GM19395 (cell line): ENCODE data around the gene P2RY14.

ENCODE experiments used
- ATAC-seq: cut with Tn5 transposase; IDR thresholded peaks from one replicate; pipeline ENCODE4 v1.9.1; 2021; ENCODE audit warnings: mild to moderate bottlenecking, moderate library complexity; ENCODE audit not compliant: unreplicated experiment

Gene P2RY14

GRCh38 chr3:151301787-151302186, 23.4 kb upstream of the P2RY14 start:
- ATAC-seq, result no peak

- ATAC-seq, result no peak
Measured at GRCh38 chr3:151300539-151300938, 22.2 kb upstream of the P2RY14 start.

DNA sequence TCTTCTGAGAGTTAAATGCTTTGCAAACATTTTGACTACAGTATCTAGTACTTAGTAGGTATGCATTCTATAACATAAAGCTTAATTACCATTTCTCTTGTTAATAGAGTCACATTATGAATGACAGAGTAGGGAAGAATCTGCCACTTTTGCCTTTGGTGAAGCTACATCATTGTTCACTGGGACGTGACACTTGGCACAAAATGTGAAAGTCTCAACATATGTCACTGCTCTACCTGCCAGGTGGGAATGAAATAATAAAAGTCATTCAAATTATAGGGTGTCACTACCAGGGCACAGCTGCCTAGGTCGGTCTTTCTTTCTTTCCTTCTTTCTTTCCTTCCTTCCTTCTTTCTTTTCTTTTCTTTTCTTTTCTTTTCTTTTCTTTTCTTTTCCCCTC, 20.7 kb upstream of the P2RY14 start:
- ATAC-seq, result no peak

GRCh38 chr3:151297429-151297828, 19.1 kb upstream of the P2RY14 start:
- ATAC-seq, result no peak

DNA sequence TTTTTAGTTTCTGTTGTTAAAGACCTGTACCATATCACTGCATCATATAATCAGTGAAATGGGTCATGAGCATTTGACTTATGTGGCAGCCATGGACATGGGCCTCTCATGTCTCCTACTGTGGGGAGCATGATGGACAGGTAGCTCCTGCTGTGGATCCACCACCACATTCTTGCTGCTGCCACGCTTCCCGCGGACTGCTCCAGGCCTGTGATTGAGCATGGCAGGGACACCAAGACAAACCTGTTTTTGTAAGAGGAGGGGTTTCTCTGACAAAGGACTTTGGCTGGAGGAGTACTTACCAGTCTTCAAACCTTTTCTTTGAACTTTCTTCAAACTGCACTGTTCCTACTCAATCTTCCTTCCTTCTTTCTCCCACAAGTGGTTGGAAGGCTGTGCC, 17.9 kb upstream of the P2RY14 start:
- no peak for ATAC-seq

GRCh38 chr3:151293127-151293526, 14.8 kb upstream of the P2RY14 start:
- no peak for ATAC-seq

DNA sequence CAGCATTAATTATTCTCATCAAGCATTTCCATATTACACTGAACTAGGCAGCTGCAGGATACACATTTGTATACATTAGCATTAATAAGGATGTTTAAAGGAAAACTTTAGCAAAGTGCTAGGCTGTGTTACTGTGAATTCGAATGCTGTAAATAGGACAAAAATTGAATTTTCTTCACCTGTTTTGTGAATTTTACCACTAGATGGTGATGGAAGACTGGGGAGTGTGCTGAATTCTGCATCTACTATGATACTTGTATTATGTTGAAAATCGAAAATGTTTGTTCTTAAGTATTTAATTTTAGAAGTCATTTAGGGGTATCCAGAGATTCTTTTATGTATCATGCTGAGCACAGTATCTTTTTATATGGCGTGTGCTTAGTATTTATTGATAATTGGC, 12.3 kb upstream of the P2RY14 start:
- no peak for ATAC-seq

DNA sequence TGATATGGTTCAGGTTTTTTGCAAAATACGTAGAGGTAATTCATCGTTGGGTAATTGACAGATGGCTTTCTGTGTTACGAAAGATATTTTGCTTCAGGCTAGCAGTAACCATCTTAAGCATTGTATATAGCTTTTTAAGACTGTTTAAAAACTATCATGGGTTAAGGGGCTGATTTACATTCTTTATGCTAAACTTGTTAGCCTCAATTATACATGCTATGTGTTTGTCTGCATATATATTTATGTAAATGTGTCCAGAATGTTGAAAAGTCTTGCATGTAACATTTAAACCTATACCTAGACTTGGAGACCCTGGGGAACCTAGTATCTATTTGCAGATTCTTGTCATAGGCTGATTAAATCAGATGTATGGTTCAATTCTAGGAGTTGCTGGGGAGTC, 11.1 kb upstream of the P2RY14 start:
- ATAC-seq, result no peak

- ATAC-seq, result no peak
Measured at GRCh38 chr3:151285940-151286339, 7.6 kb upstream of the P2RY14 start.

DNA sequence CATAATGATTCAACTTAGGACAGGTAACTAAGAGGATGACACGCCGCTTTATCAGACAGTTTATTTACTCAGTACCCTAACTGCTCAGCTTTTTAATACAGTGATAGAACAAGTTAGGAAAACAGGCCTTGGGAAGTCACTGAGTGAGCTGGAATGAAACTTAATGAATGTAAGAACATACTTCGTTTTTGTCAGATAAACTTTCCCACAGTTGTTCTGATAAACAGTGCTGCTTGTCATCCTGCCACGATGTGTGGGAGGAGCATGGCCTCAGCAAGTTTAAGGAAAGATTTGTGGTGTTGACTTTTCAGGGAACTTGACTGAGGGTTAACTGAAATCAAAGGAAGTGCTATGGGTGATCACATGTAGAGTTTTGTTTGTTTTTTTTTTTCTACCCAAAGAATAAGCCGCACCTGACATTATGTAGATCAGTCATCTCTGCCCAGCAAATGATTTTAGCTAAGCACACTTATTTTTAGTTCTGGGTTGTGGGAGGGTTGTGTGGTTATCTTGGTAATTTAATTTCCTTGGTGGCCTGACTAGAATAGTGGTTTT, 5.6 kb upstream of the P2RY14 start:
- no peak for ATAC-seq

- no peak for ATAC-seq
Measured at GRCh38 chr3:151283387-151283786, 5.0 kb upstream of the P2RY14 start.

DNA sequence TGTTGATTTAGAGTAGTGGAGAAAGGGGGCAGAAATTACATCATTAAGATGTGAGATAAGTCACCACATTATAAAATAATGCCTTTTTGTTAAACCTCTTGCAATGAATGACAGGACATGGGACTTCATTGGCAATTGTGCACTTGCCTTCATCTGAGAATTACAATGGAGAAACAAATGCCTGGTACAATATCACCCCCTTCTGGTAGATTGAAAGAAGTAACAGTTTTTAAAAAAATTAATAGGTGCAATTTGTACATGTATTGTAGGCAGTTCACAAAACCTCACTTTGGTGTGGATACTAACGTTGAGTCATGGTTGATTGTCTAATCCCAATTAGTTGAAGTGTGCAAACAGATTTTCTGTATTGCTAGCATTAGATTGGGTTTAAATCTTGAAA, 4.6 kb upstream of the P2RY14 start:
- peak; percentile 51 for ATAC-seq

DNA sequence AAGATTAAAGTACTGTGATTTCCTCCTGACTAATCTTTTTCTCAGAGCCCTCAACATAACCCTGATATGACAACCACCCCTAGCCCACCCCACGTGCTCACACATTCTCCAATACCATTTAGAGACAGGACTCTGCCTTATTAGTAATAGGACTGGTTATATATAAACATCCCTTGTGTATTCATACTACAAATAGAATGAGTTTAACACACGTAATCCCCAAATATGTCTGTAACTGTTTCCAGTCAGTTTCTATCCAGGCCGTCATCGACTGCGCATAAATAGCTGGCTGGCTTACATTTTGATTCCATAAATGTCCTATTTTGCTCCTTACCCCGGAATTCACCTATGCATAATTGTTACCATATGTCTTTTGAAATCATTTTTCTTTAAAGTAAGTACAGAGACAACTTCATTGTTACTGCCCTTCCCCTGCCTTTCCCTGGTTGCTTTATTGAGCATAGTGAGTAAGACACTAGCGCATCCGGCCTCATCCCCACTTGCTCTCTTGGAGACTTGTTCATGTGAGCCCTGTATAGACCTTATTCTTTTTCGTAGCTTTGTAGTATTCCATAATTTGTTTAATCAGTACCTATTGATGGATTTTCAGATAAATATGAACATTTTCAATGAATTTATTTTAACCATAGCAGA, 3.5 kb upstream of the P2RY14 start:
- ATAC-seq, result no peak

DNA sequence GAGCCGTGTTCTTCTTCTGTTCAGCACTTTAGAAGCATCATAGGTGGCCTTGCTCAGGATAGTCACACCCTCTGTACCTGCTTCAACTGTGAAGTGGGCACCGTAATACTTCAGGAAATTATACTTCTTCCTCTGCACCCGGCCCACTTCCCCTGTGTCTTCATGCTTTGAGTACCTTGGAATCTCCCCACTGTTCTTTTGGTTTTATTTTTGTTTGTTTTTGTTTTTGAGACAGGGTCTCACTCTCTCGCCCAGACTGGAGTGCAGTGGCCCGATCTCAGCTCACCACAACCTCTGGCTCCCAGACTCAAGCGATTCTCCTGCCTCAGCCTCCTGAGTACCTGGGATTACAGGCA, 1.7 kb downstream of the P2RY14 start:
- peak; percentile 52 for ATAC-seq

DNA sequence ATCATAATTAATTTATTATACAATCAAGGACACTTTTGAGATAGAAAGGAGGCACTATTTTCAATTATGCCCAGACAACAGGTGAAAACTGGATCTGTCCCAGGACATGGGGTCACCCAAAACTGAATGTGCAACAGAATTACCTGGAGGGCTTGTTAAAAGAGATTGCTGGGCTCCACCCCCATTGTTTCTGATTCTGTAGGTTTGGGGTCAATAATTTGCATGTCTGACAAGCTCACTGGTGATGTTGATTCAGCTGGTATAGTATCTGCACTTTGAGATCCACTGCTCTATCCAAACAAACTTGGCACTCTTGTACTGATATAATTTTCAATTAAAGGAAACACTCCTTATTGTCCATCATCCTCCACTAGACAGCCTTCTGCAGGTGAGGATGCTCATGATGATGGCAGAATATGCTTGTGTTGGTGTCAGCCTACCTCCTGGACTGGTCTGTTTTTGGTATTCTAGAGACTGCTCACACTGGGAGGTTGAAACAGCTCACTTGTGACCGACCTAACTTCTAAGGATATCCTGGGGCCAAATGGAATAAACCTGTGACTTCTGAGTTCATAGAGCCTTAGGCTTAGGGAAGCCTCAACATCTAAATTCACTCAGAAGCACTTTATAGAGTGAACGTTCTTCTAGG, 2.2 kb downstream of the P2RY14 start:
- ATAC-seq, result peak; percentile 24

DNA sequence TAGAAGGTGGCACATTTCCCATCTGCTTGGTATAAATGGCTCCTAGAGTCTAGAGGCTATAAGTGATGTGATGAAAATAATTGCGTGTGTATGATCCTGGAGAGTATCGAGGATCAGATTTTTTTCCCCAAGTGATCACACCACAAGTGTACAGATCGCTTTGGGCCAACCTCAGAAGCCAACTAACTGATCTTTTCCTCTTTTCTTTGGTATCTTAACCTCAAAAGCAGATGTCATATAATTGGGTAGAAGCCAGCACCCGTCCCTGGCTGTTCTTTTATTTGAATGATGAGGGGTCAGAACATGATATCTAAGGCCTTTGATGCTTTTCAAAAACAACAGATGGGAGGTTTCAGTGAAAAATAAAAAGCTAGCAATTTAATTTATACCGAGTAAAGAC, 3.3 kb downstream of the P2RY14 start:
- no peak for ATAC-seq

GRCh38 chr3:151269631-151270030, 8.7 kb downstream of the P2RY14 start:
- ATAC-seq, result no peak

DNA sequence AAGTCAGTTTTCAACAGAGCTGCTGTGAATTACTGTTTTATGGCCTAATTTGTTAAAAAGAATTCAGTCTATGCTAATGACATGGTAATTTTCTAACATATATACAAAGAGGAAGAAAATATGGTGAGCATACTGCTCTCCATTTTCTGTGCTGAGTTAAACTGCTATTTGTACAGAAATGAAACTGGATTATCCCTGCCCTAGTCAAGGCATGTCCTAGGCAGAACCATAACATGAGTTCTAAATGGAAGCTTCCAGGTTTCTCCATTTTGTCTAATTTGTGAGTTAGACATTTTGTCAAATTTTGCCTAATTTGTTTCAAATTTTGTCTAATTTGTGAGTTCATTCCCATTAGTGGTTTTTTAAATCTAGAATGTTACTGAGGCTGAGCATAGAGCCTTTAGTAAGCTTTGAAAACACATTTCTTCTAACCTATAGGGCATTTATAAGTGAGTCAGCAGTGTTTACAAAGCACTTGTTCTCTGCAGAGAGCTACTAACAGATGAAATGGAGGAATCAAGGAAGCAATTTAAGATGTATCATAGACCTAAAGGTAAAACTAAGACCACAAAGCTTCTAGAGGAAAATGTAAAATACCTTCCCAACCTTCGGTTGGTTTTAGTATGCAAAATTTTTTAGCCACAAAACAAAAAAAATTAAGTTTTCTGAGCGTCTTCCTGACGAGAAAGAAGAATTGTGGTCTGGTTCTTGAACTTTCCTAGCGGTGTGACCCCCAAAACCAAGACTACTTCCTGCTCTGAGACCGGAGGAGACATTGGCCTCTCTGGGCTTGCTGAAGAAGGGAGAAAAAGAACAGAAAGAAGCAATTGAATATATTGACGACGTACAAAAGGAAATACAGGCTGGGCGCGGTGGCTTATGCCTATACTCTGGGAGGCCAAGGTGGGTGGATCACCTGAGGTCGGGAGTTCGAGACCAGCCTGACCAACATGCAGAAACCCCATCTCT, 9.8 kb downstream of the P2RY14 start:
- peak; percentile 65 for ATAC-seq

DNA sequence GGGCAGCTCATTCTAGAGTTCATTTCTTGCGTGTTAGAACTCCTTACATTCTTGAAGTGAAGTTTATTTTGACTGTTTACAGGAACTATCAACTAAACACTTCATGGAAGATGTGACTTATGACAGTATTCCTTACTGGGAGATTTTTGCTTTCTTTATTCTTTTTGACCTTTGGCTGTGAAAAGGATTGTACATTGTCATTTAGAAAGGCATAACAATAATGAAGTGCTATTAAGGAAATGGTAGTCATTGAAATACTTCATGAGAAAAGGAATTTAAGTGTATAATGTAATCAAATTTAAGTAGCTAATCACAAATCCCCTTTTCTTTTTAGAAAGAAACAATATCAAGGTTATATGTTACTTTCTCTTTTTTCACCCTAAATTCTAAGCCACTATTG, 11.3 kb downstream of the P2RY14 start:
- no peak for ATAC-seq

DNA sequence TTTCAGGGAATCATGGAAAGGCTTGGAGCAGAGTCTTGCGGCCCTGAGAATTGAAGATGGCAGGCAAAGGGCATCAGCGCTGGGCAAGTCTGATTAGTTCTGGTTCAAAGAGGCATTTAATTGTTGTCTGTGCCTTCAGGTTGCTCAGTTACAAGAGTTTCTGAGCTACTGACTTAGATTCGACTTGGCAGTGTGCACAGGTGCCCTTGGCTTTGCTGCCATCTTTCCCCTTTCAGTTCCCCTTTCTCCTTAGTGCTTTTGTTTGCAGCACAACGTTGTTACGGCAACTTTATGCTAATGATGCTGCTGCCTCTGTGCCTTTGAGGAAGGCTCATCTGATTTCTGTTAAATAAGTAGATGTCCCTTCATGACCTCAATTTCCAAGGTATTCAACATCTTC, 12.5 kb downstream of the P2RY14 start:
- ATAC-seq, result peak; percentile 94

- ATAC-seq, result no peak
Measured at GRCh38 chr3:151265166-151265565, 13.2 kb downstream of the P2RY14 start.

GRCh38 chr3:151264605-151265004, 13.7 kb downstream of the P2RY14 start:
- no peak for ATAC-seq
